K562 (cell line): ENCODE results near the gene PCBP4. TPM values are rescaled to one million over a fixed set of nuclear protein-coding genes. Genes with fewer than 3 reads are reported as not detected.
A peak's percentile ranks its signal among the peaks of the same experiment; 100 is the strongest.

ENCODE experiments used
- C11orf30 ChIP-seq: fragments of 450-650 bp; IDR thresholded peaks from 2 replicates; pipeline ENCODE4 v1.6.1; 2016; ENCODE audit warnings: low read depth, mild to moderate bottlenecking
- CREB1 ChIP-seq, 2 experiments: sonication (generic) in 1 of 2; formaldehyde crosslinking in 1 of 2; IDR thresholded peaks; 2 replicates each; pipeline versions ENCODE4 v1.6.1 to v1.8.0; 2012 to 2022; ENCODE audit warnings: inconsistent platforms in 1 of 2, mild to moderate bottlenecking in 1 of 2, missing genetic modification reagents in 1 of 2, moderate library complexity in 1 of 2
- DIDO1 ChIP-seq: fragments of 450-650 bp; IDR thresholded peaks from 2 replicates; pipeline ENCODE4 v1.6.1; 2016; ENCODE audit warnings: low read depth, missing biosample characterization, missing genetic modification characterization
- ELF2 ChIP-seq: fragments of 250-450 bp; sonication (Bioruptor Pico); IDR thresholded peaks from 2 replicates; pipeline ENCODE4 v1.5.0; 2021; ENCODE audit warnings: mild to moderate bottlenecking
- GABPA ChIP-seq: fragments of 200-800 bp; sonication (Bioruptor generic); conservative IDR thresholded peaks from 2 replicates; pipeline ENCODE4 v1.6.1; 2016; ENCODE audit warnings: low read depth, missing genetic modification characterization, missing compliant biosample characterization
- MTA3 ChIP-seq: fragments of 450-650 bp; formaldehyde crosslinking; IDR thresholded peaks from 2 replicates; pipeline ENCODE4 v1.6.1; 2017; ENCODE audit warnings: mild to moderate bottlenecking, borderline replicate concordance
- PCBP1 ChIP-seq: fragments of 200-400 bp; formaldehyde crosslinking; IDR thresholded peaks from 2 replicates; pipeline ENCODE4 v1.6.1; 2018; ENCODE audit warnings: mild to moderate bottlenecking, low read depth, low read length; ENCODE audit not compliant: poor library complexity, severe bottlenecking
- RBM14 ChIP-seq: fragments of 200-400 bp; formaldehyde crosslinking; IDR thresholded peaks from 2 replicates; pipeline ENCODE4 v1.6.1; 2018; ENCODE audit warnings: low read depth, mild to moderate bottlenecking, low read length, moderate library complexity, borderline replicate concordance; ENCODE audit not compliant: insufficient read depth
- RBM39 ChIP-seq: fragments of 200-400 bp; formaldehyde crosslinking; optimal IDR thresholded peaks from 2 replicates; pipeline ENCODE3; 2018; ENCODE audit warnings: low read depth, low read length
- SETDB1 ChIP-seq: IDR thresholded peaks from one replicate; pipeline ENCODE4 v1.6.1; 2012; ENCODE audit warnings: low read length, control low read depth, inconsistent platforms
- SMAD4 ChIP-seq: fragments of 250-450 bp; sonication (Bioruptor Pico); conservative IDR thresholded peaks from 2 replicates; pipeline ENCODE4 v1.8.0; 2021; ENCODE audit warnings: inconsistent platforms, mild to moderate bottlenecking, moderate library complexity
- ZC3H8 ChIP-seq: fragments of 450-650 bp; IDR thresholded peaks from 2 replicates; pipeline ENCODE4 v1.6.1; 2017
- ZNF263 ChIP-seq: sonication (generic); formaldehyde crosslinking; IDR thresholded peaks from 2 replicates; pipeline ENCODE4 v1.8.0; 2022; ENCODE audit warnings: mild to moderate bottlenecking, missing genetic modification reagents, borderline replicate concordance
- polyA plus RNA-seq, 8 experiments: library from polyadenylated mRNA; depleted of rRNA in 4 of 8; stranded (reverse) in 5 of 8; unstranded in 3 of 8; fragments of >200 nt; fragmentation: Nextera tagmentation in 2 of 8; fragmentation: Illumina TruSeq in 1 of 8; extraction: Ambion mirVana in 2 of 8; extraction: Trizol in 1 of 8; gene quantifications; 2 replicates each; pipeline versions ENCODE4 v1.2.1 to v1.2.3, GENCODE V29; 2011 to 2014; ENCODE audit warnings: inconsistent platforms in 1 of 8, missing spikeins in 1 of 8
- total RNA-seq, 7 experiments: library from RNA; depleted of rRNA in 6 of 7; stranded (reverse); fragments of >200 nt in 6 of 7; fragmentation: Illumina TruSeq in 2 of 7; extraction: Trizol in 2 of 7; gene quantifications; 2 replicates each; pipeline versions ENCODE4 v1.2.1 to v1.2.3, GENCODE V29; 2011 to 2021; ENCODE audit warnings: low replicate concordance in 1 of 7
- TF ChIP-seq, protein P1 (sequence below), 2 experiments: fragments of 150-350 bp in 1 of 2; IDR thresholded peaks; 2 replicates each; pipeline ENCODE4 v1.6.1; 2012 to 2016; ENCODE audit warnings: low read depth in 2 of 2, low read length in 2 of 2, mild to moderate bottlenecking in 1 of 2, moderate library complexity in 1 of 2
- TF ChIP-seq, protein P2 (sequence below): fragments of 150-350 bp; IDR thresholded peaks from 2 replicates; pipeline ENCODE4 v1.6.1; 2014; ENCODE audit warnings: low read depth, mild to moderate bottlenecking, low read length, borderline replicate concordance
- TF ChIP-seq, protein P3 (sequence below), 2 experiments: IDR thresholded peaks; 2 replicates each; pipeline ENCODE4 v1.6.1; 2011; ENCODE audit warnings: borderline replicate concordance in 1 of 2, control low read depth in 1 of 2, low read depth in 1 of 2, low read length in 1 of 2, mild to moderate bottlenecking in 1 of 2, mixed read lengths in 1 of 2, moderate library complexity in 1 of 2; ENCODE audit not compliant: insufficient read depth in 1 of 2, insufficient read length in 1 of 2, poor library complexity in 1 of 2, severe bottlenecking in 1 of 2; ENCODE audit errors: extremely low read depth in 1 of 2
- TF ChIP-seq, protein P4 (sequence below): fragments of 250-450 bp; sonication (Bioruptor Pico); IDR thresholded peaks from 2 replicates; pipeline ENCODE4 v1.8.0; 2021; ENCODE audit warnings: moderate library complexity, mild to moderate bottlenecking, inconsistent platforms

Gene PCBP4
- total and polyA plus RNA-seq, 9 of the 15 experiments (the other 6 are each of a cell fraction or from before 2014, with no cell fraction given), result 0.06 to 5.8 (median 2.6) TPM

DNA sequence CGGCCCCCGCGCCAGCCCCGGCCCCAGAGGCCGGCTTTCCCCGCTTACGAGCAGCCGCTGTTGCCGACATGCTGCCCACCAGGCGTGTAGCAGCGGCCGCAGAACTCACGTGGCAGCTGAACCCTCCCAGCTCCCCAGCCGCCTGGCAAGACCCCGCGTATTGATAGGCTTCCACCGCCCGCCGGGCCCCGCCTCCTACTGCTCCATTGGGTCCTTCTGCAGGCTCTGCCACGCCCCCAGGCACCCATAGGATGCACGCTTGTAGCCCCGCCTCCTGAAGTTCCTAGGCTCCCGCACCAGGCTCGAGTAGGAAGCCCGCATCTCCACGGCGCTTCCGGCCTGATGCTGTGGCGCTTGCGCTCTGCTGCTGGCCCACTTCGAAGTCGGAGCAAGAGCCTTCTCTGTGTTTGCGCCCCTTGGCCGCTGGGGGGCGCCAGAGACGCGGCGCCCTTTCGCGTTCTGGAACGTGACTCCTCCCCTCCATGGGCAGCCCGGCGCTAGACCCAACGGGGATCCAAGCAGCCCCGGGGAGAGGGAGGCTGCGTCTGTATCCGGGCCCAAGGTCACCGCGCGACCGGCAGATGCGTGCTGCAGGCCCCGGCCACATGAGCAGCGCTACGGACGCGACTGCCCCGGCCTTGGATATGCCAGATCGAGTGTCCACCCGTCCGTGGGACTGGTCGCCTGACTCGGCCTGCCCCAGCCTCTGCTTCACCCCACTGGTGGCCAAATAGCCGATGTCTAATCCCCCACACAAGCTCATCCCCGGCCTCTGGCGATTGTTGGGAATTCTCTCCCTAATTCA, 25.3 kb downstream of the PCBP4 start, which contains the start of the genes PARP3 and RRP9 (continued):
- TF ChIP-seq ZNF263 (peak; percentile 32; the same call in 1 of the 2 replicates), CREB1 (IDR thresholded peaks at IDR 0.05) (no peak; the same call in 1 of the 2 replicates), CREB1 (CRISPR knock-in tag; IDR thresholded peaks at IDR 0.05) (peak; percentile 75), RBM39 (no peak), C11orf30 (peak; percentile 65), ELF2 (CRISPR knock-in tag) (0 out of 2 replicates have a peak, but pooled peaks have one; percentile 52), RBM14 (no peak), DIDO1 (no peak), MTA3 (peak; percentile 61; the same call in 1 of the 2 replicates), ZC3H8 (no peak), GABPA (tag) (peak; percentile 82), PCBP1 (peak; percentile 51), SETDB1 (no peak), SMAD4 (CRISPR knock-in tag) (peak; percentile 28; the same call in 1 of the 2 replicates)
- TF ChIP-seq, protein P1, sequence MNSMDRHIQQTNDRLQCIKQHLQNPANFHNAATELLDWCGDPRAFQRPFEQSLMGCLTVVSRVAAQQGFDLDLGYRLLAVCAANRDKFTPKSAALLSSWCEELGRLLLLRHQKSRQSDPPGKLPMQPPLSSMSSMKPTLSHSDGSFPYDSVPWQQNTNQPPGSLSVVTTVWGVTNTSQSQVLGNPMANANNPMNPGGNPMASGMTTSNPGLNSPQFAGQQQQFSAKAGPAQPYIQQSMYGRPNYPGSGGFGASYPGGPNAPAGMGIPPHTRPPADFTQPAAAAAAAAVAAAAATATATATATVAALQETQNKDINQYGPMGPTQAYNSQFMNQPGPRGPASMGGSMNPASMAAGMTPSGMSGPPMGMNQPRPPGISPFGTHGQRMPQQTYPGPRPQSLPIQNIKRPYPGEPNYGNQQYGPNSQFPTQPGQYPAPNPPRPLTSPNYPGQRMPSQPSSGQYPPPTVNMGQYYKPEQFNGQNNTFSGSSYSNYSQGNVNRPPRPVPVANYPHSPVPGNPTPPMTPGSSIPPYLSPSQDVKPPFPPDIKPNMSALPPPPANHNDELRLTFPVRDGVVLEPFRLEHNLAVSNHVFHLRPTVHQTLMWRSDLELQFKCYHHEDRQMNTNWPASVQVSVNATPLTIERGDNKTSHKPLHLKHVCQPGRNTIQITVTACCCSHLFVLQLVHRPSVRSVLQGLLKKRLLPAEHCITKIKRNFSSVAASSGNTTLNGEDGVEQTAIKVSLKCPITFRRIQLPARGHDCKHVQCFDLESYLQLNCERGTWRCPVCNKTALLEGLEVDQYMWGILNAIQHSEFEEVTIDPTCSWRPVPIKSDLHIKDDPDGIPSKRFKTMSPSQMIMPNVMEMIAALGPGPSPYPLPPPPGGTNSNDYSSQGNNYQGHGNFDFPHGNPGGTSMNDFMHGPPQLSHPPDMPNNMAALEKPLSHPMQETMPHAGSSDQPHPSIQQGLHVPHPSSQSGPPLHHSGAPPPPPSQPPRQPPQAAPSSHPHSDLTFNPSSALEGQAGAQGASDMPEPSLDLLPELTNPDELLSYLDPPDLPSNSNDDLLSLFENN (IDR thresholded peaks at IDR 0.05; ENCODE audit: low read depth in 2 of 2, low read length in 2 of 2), result no peak
- TF ChIP-seq, protein P2, sequence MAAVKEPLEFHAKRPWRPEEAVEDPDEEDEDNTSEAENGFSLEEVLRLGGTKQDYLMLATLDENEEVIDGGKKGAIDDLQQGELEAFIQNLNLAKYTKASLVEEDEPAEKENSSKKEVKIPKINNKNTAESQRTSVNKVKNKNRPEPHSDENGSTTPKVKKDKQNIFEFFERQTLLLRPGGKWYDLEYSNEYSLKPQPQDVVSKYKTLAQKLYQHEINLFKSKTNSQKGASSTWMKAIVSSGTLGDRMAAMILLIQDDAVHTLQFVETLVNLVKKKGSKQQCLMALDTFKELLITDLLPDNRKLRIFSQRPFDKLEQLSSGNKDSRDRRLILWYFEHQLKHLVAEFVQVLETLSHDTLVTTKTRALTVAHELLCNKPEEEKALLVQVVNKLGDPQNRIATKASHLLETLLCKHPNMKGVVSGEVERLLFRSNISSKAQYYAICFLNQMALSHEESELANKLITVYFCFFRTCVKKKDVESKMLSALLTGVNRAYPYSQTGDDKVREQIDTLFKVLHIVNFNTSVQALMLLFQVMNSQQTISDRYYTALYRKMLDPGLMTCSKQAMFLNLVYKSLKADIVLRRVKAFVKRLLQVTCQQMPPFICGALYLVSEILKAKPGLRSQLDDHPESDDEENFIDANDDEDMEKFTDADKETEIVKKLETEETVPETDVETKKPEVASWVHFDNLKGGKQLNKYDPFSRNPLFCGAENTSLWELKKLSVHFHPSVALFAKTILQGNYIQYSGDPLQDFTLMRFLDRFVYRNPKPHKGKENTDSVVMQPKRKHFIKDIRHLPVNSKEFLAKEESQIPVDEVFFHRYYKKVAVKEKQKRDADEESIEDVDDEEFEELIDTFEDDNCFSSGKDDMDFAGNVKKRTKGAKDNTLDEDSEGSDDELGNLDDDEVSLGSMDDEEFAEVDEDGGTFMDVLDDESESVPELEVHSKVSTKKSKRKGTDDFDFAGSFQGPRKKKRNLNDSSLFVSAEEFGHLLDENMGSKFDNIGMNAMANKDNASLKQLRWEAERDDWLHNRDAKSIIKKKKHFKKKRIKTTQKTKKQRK, result 0 out of 2 replicates have a peak, but pooled peaks have one; percentile 20
- TF ChIP-seq, protein P3, sequence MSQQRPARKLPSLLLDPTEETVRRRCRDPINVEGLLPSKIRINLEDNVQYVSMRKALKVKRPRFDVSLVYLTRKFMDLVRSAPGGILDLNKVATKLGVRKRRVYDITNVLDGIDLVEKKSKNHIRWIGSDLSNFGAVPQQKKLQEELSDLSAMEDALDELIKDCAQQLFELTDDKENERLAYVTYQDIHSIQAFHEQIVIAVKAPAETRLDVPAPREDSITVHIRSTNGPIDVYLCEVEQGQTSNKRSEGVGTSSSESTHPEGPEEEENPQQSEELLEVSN (IDR thresholded peaks at IDR 0.05; ENCODE audit: borderline replicate concordance in 1 of 2, extremely low read depth in 1 of 2, insufficient read depth in 1 of 2, insufficient read length in 1 of 2, low read depth in 1 of 2, low read length in 1 of 2, poor library complexity in 1 of 2, severe bottlenecking in 1 of 2), result peak in 1 of 2 experiments; percentile 77
- TF ChIP-seq, protein P4, sequence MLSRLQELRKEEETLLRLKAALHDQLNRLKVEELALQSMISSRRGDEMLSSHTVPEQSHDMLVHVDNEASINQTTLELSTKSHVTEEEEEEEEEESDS (CRISPR knock-in tag), result no peak
